PC-3 (cell line): ENCODE data around the gene SLC7A7.

Experiments used
- EZH2 ChIP-seq: fragments of 300-600 bp; sonication (generic); IDR thresholded peaks from one replicate; pipeline ENCODE4 v1.6.1; 2017; ENCODE audit warnings: antibody characterized with exemption, mild to moderate bottlenecking, low read length; ENCODE audit not compliant: unreplicated experiment
- EZH2phosphoT487 ChIP-seq: fragments of 300-600 bp; sonication (generic); IDR thresholded peaks from 2 replicates; pipeline ENCODE4 v1.6.1; 2018; ENCODE audit warnings: mild to moderate bottlenecking, antibody characterized with exemption, low read length, borderline replicate concordance
- TF ChIP-seq, protein P1 (sequence below): fragments of 300-600 bp; sonication (generic); conservative IDR thresholded peaks from 2 replicates; pipeline ENCODE4 v1.5.1; 2017; ENCODE audit warnings: antibody characterized with exemption, low read depth, mild to moderate bottlenecking, low read length

DNA sequence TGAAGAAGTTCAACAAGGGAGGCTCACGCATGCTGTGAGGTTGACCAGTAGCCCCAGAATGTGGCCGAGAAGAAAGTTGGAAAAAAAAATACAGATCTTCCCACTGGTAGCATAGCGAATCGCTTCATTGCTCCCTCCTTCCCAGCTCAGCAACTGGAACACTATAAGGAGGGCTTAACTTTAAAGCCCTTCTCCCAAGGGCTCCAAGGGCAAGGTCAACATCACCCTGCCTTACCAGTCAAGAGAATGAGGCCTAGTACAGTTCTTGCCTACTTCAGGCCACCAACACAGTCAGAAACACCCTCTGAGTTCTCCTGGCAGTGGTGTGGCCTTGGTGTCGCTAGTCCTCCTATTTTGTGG lies 34.3 kb downstream of the SLC7A7 start:
- TF ChIP-seq EZH2 (no peak), EZH2phosphoT487 (no peak)
- TF ChIP-seq, protein P1, sequence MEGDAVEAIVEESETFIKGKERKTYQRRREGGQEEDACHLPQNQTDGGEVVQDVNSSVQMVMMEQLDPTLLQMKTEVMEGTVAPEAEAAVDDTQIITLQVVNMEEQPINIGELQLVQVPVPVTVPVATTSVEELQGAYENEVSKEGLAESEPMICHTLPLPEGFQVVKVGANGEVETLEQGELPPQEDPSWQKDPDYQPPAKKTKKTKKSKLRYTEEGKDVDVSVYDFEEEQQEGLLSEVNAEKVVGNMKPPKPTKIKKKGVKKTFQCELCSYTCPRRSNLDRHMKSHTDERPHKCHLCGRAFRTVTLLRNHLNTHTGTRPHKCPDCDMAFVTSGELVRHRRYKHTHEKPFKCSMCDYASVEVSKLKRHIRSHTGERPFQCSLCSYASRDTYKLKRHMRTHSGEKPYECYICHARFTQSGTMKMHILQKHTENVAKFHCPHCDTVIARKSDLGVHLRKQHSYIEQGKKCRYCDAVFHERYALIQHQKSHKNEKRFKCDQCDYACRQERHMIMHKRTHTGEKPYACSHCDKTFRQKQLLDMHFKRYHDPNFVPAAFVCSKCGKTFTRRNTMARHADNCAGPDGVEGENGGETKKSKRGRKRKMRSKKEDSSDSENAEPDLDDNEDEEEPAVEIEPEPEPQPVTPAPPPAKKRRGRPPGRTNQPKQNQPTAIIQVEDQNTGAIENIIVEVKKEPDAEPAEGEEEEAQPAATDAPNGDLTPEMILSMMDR: no peak
